GM23248 (cell line): Measurements from ENCODE around the gene UNC93A.

Experiments
- EZH2 ChIP-seq: fragments of 200-600 bp; sonication (generic); IDR thresholded peaks from 2 replicates; pipeline ENCODE4 v1.6.1; 2018; ENCODE audit warnings: antibody characterized with exemption, mild to moderate bottlenecking; ENCODE audit not compliant: insufficient read depth, poor library complexity, severe bottlenecking
- EZH2phosphoT487 ChIP-seq: fragments of 200-600 bp; sonication (generic); IDR thresholded peaks from 2 replicates; pipeline ENCODE4 v1.6.1; 2018; ENCODE audit warnings: antibody characterized with exemption, moderate library complexity, mild to moderate bottlenecking, low read depth; ENCODE audit not compliant: insufficient read depth

GRCh38 chr6:167245591-167245990 lies 45.5 kb upstream of the UNC93A start:
- TF ChIP-seq EZH2phosphoT487 (no peak), EZH2 (no peak)
